ENCODE measurements around the gene C2CD3.

DNA sequence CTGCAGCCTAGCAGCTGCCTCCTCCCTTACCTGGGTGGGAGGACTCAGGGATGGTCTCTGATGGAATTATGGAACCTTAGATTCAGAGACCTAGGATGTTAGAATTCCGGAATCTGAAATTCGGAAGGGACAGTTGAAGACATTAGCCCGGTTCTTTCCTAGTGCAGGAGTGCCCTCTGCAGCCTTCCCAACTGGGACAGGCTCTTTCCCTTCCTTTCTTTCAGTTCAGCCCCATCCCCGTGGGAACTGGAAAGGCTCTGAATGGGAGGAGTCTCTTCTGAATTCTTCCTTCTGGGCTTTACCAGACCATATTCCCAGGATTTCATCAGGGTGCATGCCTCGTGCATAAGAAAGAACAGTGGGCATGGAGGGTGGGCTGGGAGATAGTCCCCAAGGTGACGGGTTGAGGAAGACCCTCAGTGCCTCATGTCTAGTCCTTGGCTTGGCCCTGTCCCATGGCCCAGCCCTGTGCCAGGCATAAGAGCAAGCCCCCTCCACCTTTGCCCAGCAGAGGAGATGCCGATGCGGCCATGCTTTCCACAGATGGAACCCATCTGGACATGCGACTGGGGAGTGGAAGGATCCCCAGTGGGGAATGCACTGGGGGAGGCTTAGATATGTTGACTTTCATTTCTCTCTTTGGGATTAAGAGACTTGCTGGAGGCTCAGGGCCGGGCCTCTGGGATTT is 205.6 kb downstream of the C2CD3 start:
- TF ChIP-seq, protein P1, sequence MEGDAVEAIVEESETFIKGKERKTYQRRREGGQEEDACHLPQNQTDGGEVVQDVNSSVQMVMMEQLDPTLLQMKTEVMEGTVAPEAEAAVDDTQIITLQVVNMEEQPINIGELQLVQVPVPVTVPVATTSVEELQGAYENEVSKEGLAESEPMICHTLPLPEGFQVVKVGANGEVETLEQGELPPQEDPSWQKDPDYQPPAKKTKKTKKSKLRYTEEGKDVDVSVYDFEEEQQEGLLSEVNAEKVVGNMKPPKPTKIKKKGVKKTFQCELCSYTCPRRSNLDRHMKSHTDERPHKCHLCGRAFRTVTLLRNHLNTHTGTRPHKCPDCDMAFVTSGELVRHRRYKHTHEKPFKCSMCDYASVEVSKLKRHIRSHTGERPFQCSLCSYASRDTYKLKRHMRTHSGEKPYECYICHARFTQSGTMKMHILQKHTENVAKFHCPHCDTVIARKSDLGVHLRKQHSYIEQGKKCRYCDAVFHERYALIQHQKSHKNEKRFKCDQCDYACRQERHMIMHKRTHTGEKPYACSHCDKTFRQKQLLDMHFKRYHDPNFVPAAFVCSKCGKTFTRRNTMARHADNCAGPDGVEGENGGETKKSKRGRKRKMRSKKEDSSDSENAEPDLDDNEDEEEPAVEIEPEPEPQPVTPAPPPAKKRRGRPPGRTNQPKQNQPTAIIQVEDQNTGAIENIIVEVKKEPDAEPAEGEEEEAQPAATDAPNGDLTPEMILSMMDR (IDR thresholded peaks at IDR 0.05) = no peak
- TF ChIP-seq NFATC4 (CRISPR knock-in tag; IDR thresholded peaks at IDR 0.05) = no peak

Measured in WTC11 (cell line).